H9 (cell line): ENCODE data around the gene AIFM2. TPM values are rescaled to one million over a fixed set of nuclear protein-coding genes. Genes with fewer than 3 reads are reported as not detected.
A peak's percentile ranks its signal among the peaks of the same experiment; 100 is the strongest.

Experiments
- DNase-seq: peaks from one replicate; pipeline ENCODE4 v3.0.0-alpha.2; 2017
- H2AFZ ChIP-seq: one replicate; pipeline ENCODE4 v1.6.1; 2013; ENCODE audit warnings: mild to moderate bottlenecking, low read length, control low read depth, moderate library complexity
- H2AK5ac ChIP-seq: 2 replicates; pipeline ENCODE4 v1.6.1; 2013; ENCODE audit warnings: low read length, control low read depth, mixed read lengths; ENCODE audit not compliant: insufficient read length
- H2BK120ac ChIP-seq: one replicate; pipeline ENCODE4 v1.6.1; 2013; ENCODE audit warnings: low read depth, mild to moderate bottlenecking, low read length, control low read depth, inconsistent platforms; ENCODE audit not compliant: poor library complexity, severe bottlenecking
- H2BK12ac ChIP-seq: 2 replicates; pipeline ENCODE4 v1.6.1; 2013; ENCODE audit warnings: low read length, control low read depth, mixed read lengths, low read depth; ENCODE audit not compliant: insufficient read length
- H2BK15ac ChIP-seq: 2 replicates; pipeline ENCODE4 v1.6.1; 2013; ENCODE audit warnings: low read depth, low read length, control low read depth
- H2BK20ac ChIP-seq: one replicate; pipeline ENCODE4 v1.6.1; 2013; ENCODE audit warnings: low read depth, mild to moderate bottlenecking, low read length, control low read depth, inconsistent platforms; ENCODE audit not compliant: poor library complexity, severe bottlenecking
- H2BK5ac ChIP-seq: 2 replicates; pipeline ENCODE4 v1.6.1; 2013; ENCODE audit warnings: low read length, control low read depth, mixed read lengths; ENCODE audit not compliant: insufficient read length
- H3K14ac ChIP-seq: 2 replicates; pipeline ENCODE4 v1.6.1; 2013; ENCODE audit warnings: low read length, control low read depth; ENCODE audit not compliant: insufficient read depth
- H3K18ac ChIP-seq: 2 replicates; pipeline ENCODE4 v1.6.1; 2013; ENCODE audit warnings: low read depth, mild to moderate bottlenecking, mixed read lengths, low read length, control low read depth; ENCODE audit not compliant: insufficient read length
- H3K23ac ChIP-seq: 2 replicates; pipeline ENCODE4 v1.6.1; 2013; ENCODE audit warnings: low read length, control low read depth, mixed read lengths, low read depth; ENCODE audit not compliant: insufficient read length
- H3K23me2 ChIP-seq: 2 replicates; pipeline ENCODE4 v1.6.1; 2013; ENCODE audit warnings: low read depth, mild to moderate bottlenecking, mixed read lengths, low read length, control low read depth; ENCODE audit not compliant: insufficient read length, poor library complexity, severe bottlenecking
- H3K27ac ChIP-seq: 2 replicates; pipeline ENCODE4 v1.5.1; 2013; ENCODE audit warnings: low read length, control low read depth, mixed read lengths, low read depth; ENCODE audit not compliant: insufficient read length
- H3K27me3 ChIP-seq: 2 replicates; pipeline ENCODE4 v1.6.1; 2013; ENCODE audit warnings: low read length, control low read depth, inconsistent platforms; ENCODE audit not compliant: insufficient read depth
- H3K4ac ChIP-seq: 2 replicates; pipeline ENCODE4 v1.6.1; 2013; ENCODE audit warnings: low read depth, mild to moderate bottlenecking, control low read depth, inconsistent platforms, low read length, moderate library complexity
- H3K4me1 ChIP-seq: 2 replicates; pipeline ENCODE4 v1.6.1; 2013; ENCODE audit warnings: low read length, control low read depth, inconsistent platforms; ENCODE audit not compliant: insufficient read depth
- H3K4me2 ChIP-seq: 2 replicates; pipeline ENCODE4 v1.6.1; 2013; ENCODE audit warnings: low read length, control low read depth, mixed read lengths; ENCODE audit not compliant: insufficient read length, insufficient read depth
- H3K56ac ChIP-seq: 2 replicates; pipeline ENCODE4 v1.6.1; 2013; ENCODE audit warnings: low read depth, mild to moderate bottlenecking, mixed read lengths, low read length, control low read depth; ENCODE audit not compliant: insufficient read length
- H3K79me1 ChIP-seq: 2 replicates; pipeline ENCODE4 v1.6.1; 2013; ENCODE audit warnings: low read depth, mild to moderate bottlenecking, moderate library complexity, low read length, control low read depth, inconsistent platforms; ENCODE audit not compliant: insufficient read depth, poor library complexity, severe bottlenecking
- H3K79me2 ChIP-seq: 2 replicates; pipeline ENCODE4 v1.6.1; 2013; ENCODE audit warnings: low read length, control low read depth, inconsistent platforms; ENCODE audit not compliant: insufficient read depth
- H3K9ac ChIP-seq: 2 replicates; pipeline ENCODE4 v1.6.1; 2013; ENCODE audit warnings: low read length, control low read depth, mixed read lengths; ENCODE audit not compliant: insufficient read length; ENCODE audit errors: extremely low read depth
- H3K9me3 ChIP-seq: one replicate; pipeline ENCODE4 v1.6.1; 2013; ENCODE audit warnings: low read depth, low read length, inconsistent platforms; ENCODE audit not compliant: control insufficient read depth
- H3T11ph ChIP-seq: one replicate; pipeline ENCODE4 v1.6.1; 2013; ENCODE audit warnings: mild to moderate bottlenecking, low read length, control low read depth, inconsistent platforms
- H4K20me1 ChIP-seq: one replicate; pipeline ENCODE4 v1.6.1; 2013; ENCODE audit not compliant: control insufficient read depth, insufficient read length, insufficient read depth
- H4K5ac ChIP-seq: 2 replicates; pipeline ENCODE4 v1.6.1; 2013; ENCODE audit warnings: low read depth, mild to moderate bottlenecking, mixed read lengths, low read length, control low read depth; ENCODE audit not compliant: insufficient read length
- H4K8ac ChIP-seq: replicated peaks from 2 replicates; pipeline ENCODE4 v1.6.1; 2013; ENCODE audit warnings: low read length, control low read depth, mixed read lengths, low read depth; ENCODE audit not compliant: insufficient read length
- H4K91ac ChIP-seq: 2 replicates; pipeline ENCODE4 v1.6.1; 2013; ENCODE audit warnings: low read depth, mild to moderate bottlenecking, moderate library complexity, mixed read lengths, low read length, control low read depth; ENCODE audit not compliant: insufficient read length
- H3K27ac Mint-ChIP-seq, 3 experiments: 2 replicates in 2 of 3; 3 replicates in 1 of 3; pipeline ENCODE4 v1.8.0; 2020 to 2021; ENCODE audit warnings: mixed read lengths in 3 of 3, mild to moderate bottlenecking in 1 of 3, moderate library complexity in 1 of 3
- H3K27me3 Mint-ChIP-seq: 2 replicates; pipeline ENCODE4 v1.8.0; 2021; ENCODE audit warnings: low read depth, mild to moderate bottlenecking, moderate library complexity, mixed read lengths
- H3K36me3 Mint-ChIP-seq, 3 experiments: 2 replicates in 2 of 3; 3 replicates in 1 of 3; pipeline ENCODE4 v1.8.0; 2020 to 2021; ENCODE audit warnings: low read depth in 3 of 3, mixed read lengths in 3 of 3; ENCODE audit not compliant: insufficient read depth in 1 of 3
- H3K4me1 Mint-ChIP-seq, 2 experiments: 2 replicates each; pipeline ENCODE4 v1.8.0; 2020; ENCODE audit warnings: mixed read lengths in 2 of 2
- H3K4me3 Mint-ChIP-seq, 2 experiments: 2 replicates in 1 of 2; 3 replicates in 1 of 2; pipeline ENCODE4 v1.8.0; 2020 to 2021; ENCODE audit warnings: mild to moderate bottlenecking in 2 of 2, mixed read lengths in 2 of 2, moderate library complexity in 1 of 2
- H3K9me3 Mint-ChIP-seq, 2 experiments: 2 replicates in 1 of 2; 3 replicates in 1 of 2; pipeline ENCODE4 v1.8.0; 2020; ENCODE audit warnings: mild to moderate bottlenecking in 2 of 2, mixed read lengths in 2 of 2, moderate library complexity in 1 of 2
- CTCF ChIP-seq: fragments of 200-600 bp; sonication (generic); conservative IDR thresholded peaks from 3 replicates; pipeline ENCODE4 v1.8.0; 2021; ENCODE audit warnings: antibody characterized with exemption, mild to moderate bottlenecking
- WGBS: extraction: QIAGEN DNeasy Blood & Tissue Kit; methylation state at CpG from one replicate; pipeline ENCODE4 v1.1.7; 2013; ENCODE audit warnings: missing lambda C conversion rate, low lambda C conversion rate, mixed read lengths; ENCODE audit not compliant: insufficient read length; ENCODE audit errors: extremely low coverage; 5-methylcytosine and 5-hydroxymethylcytosine counted together
- total RNA-seq: library from RNA; stranded (reverse); gene quantifications from 2 replicates; pipeline ENCODE4 v1.2.1, GENCODE V29; 2021

Gene AIFM2
- total RNA-seq, 1 experiment from 2014 or later: 5.3 TPM

- no peak for DNase-seq
- H3K4me1 ChIP-seq: no peaks in the 10 kb centered on the region
- no peak for TF ChIP-seq CTCF
- H3K56ac ChIP-seq: no peak overlapping the region
- no peak overlapping the region for H2AK5ac ChIP-seq
- no peaks in the 10 kb centered on the region for H3K79me1 ChIP-seq
- no peaks in the 10 kb centered on the region for H3K9me3 Mint-ChIP-seq
- H3T11ph ChIP-seq: no peak overlapping the region
- H2BK5ac ChIP-seq: no peak overlapping the region
- H4K8ac ChIP-seq: no peak overlapping the region
- H3K14ac ChIP-seq: no peak overlapping the region; the same call in 1 of the 2 replicates
- no peaks in the 10 kb centered on the region for H4K20me1 ChIP-seq
- H3K18ac ChIP-seq: no peak overlapping the region
- H3K36me3 Mint-ChIP-seq: peaks cover 4 to 10% (median 6%) of the 10 kb centered on the region in 3 experiments; a peak in 6 of 7 replicates
- H3K4me2 ChIP-seq: no peak overlapping the region
- no peak overlapping the region for H3K27ac ChIP-seq
- H3K27ac Mint-ChIP-seq: peak overlapping the region in 2 of 3 experiments; percentile 23 to 67; a peak in 1 of 7 replicates
- peaks cover 5 to 9% of the 10 kb centered on the region in 2 experiments for H3K4me1 Mint-ChIP-seq
- H3K9ac ChIP-seq: no peak overlapping the region
- H2BK120ac ChIP-seq: no peak overlapping the region
- H3K4me3 Mint-ChIP-seq: no peak overlapping the region
- H3K27me3 ChIP-seq: no peaks in the 10 kb centered on the region
- no peaks in the 10 kb centered on the region for H3K27me3 Mint-ChIP-seq
- no peak overlapping the region for H4K5ac ChIP-seq
- no CpG with 5 or more reads among the region's 10 CpGs for WGBS
- H3K9me3 ChIP-seq: no peaks in the 10 kb centered on the region
- H4K91ac ChIP-seq: no peak overlapping the region
- H3K23ac ChIP-seq: no peak overlapping the region
- no peak overlapping the region for H2BK15ac ChIP-seq
- H3K79me2 ChIP-seq: no peaks in the 10 kb centered on the region
- no peak overlapping the region for H2BK12ac ChIP-seq
- H3K4ac ChIP-seq: no peak overlapping the region
- H2BK20ac ChIP-seq: no peak overlapping the region
- H3K23me2 ChIP-seq: no peaks in the 10 kb centered on the region
- no peak overlapping the region for H2AFZ ChIP-seq
Observed at GRCh38 chr10:70117646-70118045, 15.0 kb downstream of the AIFM2 start.
